Type B pancreatic cell (in vitro differentiated cells): ENCODE results near the gene CXCL10. TPM values are rescaled to one million over a fixed set of nuclear protein-coding genes. Genes with fewer than 3 reads are reported as not detected.

Experiments used
- DNase-seq: peaks from one replicate; pipeline ENCODE4 v3.0.0; 2021; ENCODE audit warnings: mixed read lengths; ENCODE audit not compliant: unreplicated experiment; ENCODE audit errors: extremely low spot score
- H3K27ac Mint-ChIP-seq: 2 replicates; pipeline ENCODE4 v1.8.0; 2021; ENCODE audit warnings: mild to moderate bottlenecking, mixed read lengths
- H3K27me3 Mint-ChIP-seq: 2 replicates; pipeline ENCODE4 v1.8.0; 2021; ENCODE audit warnings: mixed read lengths
- H3K36me3 Mint-ChIP-seq: 2 replicates; pipeline ENCODE4 v1.8.0; 2021; ENCODE audit warnings: mixed read lengths
- H3K4me1 Mint-ChIP-seq: one replicate; pipeline ENCODE4 v1.8.0; 2021; ENCODE audit warnings: mixed read lengths; ENCODE audit not compliant: unreplicated experiment
- H3K4me3 Mint-ChIP-seq: 2 replicates; pipeline ENCODE4 v1.8.0; 2021; ENCODE audit warnings: mild to moderate bottlenecking, mixed read lengths
- H3K9me3 Mint-ChIP-seq: 2 replicates; pipeline ENCODE4 v1.8.0; 2021; ENCODE audit warnings: mixed read lengths
- CTCF ChIP-seq: fragments of 200-600 bp; sonication (generic); conservative IDR thresholded peaks from 2 replicates; pipeline ENCODE4 v1.5.0; 2021; ENCODE audit warnings: antibody characterized with exemption, mild to moderate bottlenecking
- total RNA-seq: library from RNA; stranded (reverse); gene quantifications from 2 replicates; pipeline ENCODE4 v1.2.1, GENCODE V29; 2021; ENCODE audit warnings: low replicate concordance

Gene CXCL10
- total RNA-seq, 1 donor from 2014 or later: 0.60 TPM

GRCh38 chr4:75997946-75998345 lies 25.4 kb downstream of the CXCL10 start:
- no peak for DNase-seq
- TF ChIP-seq CTCF: no peak
- Mint-ChIP-seq H3K9me3 (no peaks in the 10 kb centered on the region), H3K4me3 (no peak overlapping the region), H3K36me3 (no peaks in the 10 kb centered on the region), H3K4me1 (no peaks in the 10 kb centered on the region), H3K27ac (no peak overlapping the region), H3K27me3 (peaks cover 14% of the 10 kb centered on the region)

GRCh38 chr4:75997081-75997480 lies 26.2 kb downstream of the CXCL10 start:
- Mint-ChIP-seq H3K4me3 (no peak overlapping the region), H3K27me3 (peaks cover 11% of the 10 kb centered on the region), H3K27ac (no peak overlapping the region), H3K9me3 (no peaks in the 10 kb centered on the region), H3K36me3 (no peaks in the 10 kb centered on the region), H3K4me1 (no peaks in the 10 kb centered on the region)
- no peak for TF ChIP-seq CTCF
- DNase-seq: no peak

GRCh38 chr4:75995727-75996126 lies 27.6 kb downstream of the CXCL10 start:
- TF ChIP-seq CTCF: peak; percentile 88
- no peak for DNase-seq
- H3K27ac Mint-ChIP-seq: no peak overlapping the region
- H3K9me3 Mint-ChIP-seq: no peaks in the 10 kb centered on the region
- H3K4me1 Mint-ChIP-seq: no peaks in the 10 kb centered on the region
- H3K4me3 Mint-ChIP-seq: no peak overlapping the region
- H3K27me3 Mint-ChIP-seq: peaks cover 11% of the 10 kb centered on the region
- no peaks in the 10 kb centered on the region for H3K36me3 Mint-ChIP-seq

- H3K27me3 Mint-ChIP-seq: peaks cover 7% of the 10 kb centered on the region
- H3K4me1 Mint-ChIP-seq: peaks cover 18% of the 10 kb centered on the region
- H3K4me3 Mint-ChIP-seq: no peak overlapping the region
- no peak for TF ChIP-seq CTCF
- no peak overlapping the region for H3K27ac Mint-ChIP-seq
- H3K36me3 Mint-ChIP-seq: peaks cover 16% of the 10 kb centered on the region
- no peak for DNase-seq
- no peaks in the 10 kb centered on the region for H3K9me3 Mint-ChIP-seq
Observed at GRCh38 chr4:75992462-75992861, 30.8 kb downstream of the CXCL10 start.

GRCh38 chr4:75989846-75990528 lies 33.3 kb downstream of the CXCL10 start:
- Mint-ChIP-seq H3K27ac (peak overlapping the region; percentile 74), H3K27me3 (peaks cover 7% of the 10 kb centered on the region), H3K9me3 (no peaks in the 10 kb centered on the region), H3K4me3 (peak overlapping the region; percentile 92), H3K4me1 (peaks cover 18% of the 10 kb centered on the region), H3K36me3 (peaks cover 16% of the 10 kb centered on the region)
- DNase-seq: no peak
- TF ChIP-seq CTCF: no peak
